Bronchial epithelial cell (primary cell): ENCODE data around the gene IER5. TPM values are rescaled to one million over a fixed set of nuclear protein-coding genes. Genes with fewer than 3 reads are reported as not detected.

Experiments used
- DNase-seq: peaks from one replicate; pipeline ENCODE4 v3.0.0-alpha.2; 2010; ENCODE audit warnings: low read depth
- FAIRE-seq: peaks from 2 replicates; lab custom pipeline; 2011; peaks lifted over from hg19 to GRCh38; lab: Jason Lieb, UNC
- H3K27me3 ChIP-seq: 2 replicates; pipeline ENCODE4 v1.5.1; 2011; ENCODE audit warnings: low read length; ENCODE audit not compliant: control insufficient read depth, insufficient read depth
- H3K36me3 ChIP-seq: 2 replicates; pipeline ENCODE4 v1.5.1; 2011; ENCODE audit warnings: low read length; ENCODE audit not compliant: control insufficient read depth, insufficient read depth
- H3K4me3 ChIP-seq: 2 replicates; pipeline ENCODE4 v1.5.1; 2011; ENCODE audit warnings: mild to moderate bottlenecking, low read depth, low read length, control low read depth
- total RNA-seq: library from RNA; depleted of rRNA; stranded (reverse); fragments of >200 nt; gene quantifications from 2 replicates; pipeline ENCODE4 v1.2.1, GENCODE V29; 2014
- TF ChIP-seq, protein P1 (sequence below): IDR thresholded peaks from 2 replicates; pipeline ENCODE4 v1.5.1; 2011; ENCODE audit warnings: mild to moderate bottlenecking, moderate library complexity, low read length, control low read depth, inconsistent platforms; ENCODE audit not compliant: insufficient read depth, severe bottlenecking

IER5 gene
- total RNA-seq, 1 donor from 2014 or later: 47.7 TPM

- no peaks in the 10 kb centered on the region for H3K27me3 ChIP-seq
These were observed 45.5 kb downstream of the IER5 start for GRCh38 chr1:181133969-181134418.

GRCh38 chr1:181134543-181135436 lies 46.3 kb downstream of the IER5 start:
- FAIRE-seq: no peak
- Histone ChIP-seq H3K36me3 (no peaks in the 10 kb centered on the region), H3K4me3 (no peak overlapping the region), H3K27me3 (no peaks in the 10 kb centered on the region)
- peak; percentile 94 for DNase-seq
- TF ChIP-seq, protein P1, sequence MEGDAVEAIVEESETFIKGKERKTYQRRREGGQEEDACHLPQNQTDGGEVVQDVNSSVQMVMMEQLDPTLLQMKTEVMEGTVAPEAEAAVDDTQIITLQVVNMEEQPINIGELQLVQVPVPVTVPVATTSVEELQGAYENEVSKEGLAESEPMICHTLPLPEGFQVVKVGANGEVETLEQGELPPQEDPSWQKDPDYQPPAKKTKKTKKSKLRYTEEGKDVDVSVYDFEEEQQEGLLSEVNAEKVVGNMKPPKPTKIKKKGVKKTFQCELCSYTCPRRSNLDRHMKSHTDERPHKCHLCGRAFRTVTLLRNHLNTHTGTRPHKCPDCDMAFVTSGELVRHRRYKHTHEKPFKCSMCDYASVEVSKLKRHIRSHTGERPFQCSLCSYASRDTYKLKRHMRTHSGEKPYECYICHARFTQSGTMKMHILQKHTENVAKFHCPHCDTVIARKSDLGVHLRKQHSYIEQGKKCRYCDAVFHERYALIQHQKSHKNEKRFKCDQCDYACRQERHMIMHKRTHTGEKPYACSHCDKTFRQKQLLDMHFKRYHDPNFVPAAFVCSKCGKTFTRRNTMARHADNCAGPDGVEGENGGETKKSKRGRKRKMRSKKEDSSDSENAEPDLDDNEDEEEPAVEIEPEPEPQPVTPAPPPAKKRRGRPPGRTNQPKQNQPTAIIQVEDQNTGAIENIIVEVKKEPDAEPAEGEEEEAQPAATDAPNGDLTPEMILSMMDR: no peak

More at GRCh38 chr1:181133969-181134418, 45.5 kb downstream of the IER5 start:
- no peak overlapping the region for H3K4me3 ChIP-seq
- DNase-seq (no peak), FAIRE-seq (no peak)
- TF ChIP-seq, protein P1: no peak
- H3K36me3 ChIP-seq: no peaks in the 10 kb centered on the region

DNA sequence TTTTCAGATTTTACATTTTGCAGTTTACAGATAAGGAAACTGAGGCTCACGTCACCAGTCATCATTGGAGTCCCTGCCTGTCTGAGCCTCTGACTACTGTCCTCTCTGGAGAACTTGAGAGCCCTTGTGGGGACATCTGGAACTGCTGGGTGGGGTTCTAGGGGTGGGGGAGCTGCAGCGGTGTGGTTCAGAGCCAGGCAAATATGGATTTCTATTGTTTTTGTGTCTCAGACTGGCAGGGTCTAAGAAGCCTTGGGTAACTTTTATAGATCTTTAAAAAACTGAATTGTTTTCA lies 46.9 kb downstream of the IER5 start:
- TF ChIP-seq, protein P1: peak; percentile 19
- no peak overlapping the region for H3K4me3 ChIP-seq

DNA sequence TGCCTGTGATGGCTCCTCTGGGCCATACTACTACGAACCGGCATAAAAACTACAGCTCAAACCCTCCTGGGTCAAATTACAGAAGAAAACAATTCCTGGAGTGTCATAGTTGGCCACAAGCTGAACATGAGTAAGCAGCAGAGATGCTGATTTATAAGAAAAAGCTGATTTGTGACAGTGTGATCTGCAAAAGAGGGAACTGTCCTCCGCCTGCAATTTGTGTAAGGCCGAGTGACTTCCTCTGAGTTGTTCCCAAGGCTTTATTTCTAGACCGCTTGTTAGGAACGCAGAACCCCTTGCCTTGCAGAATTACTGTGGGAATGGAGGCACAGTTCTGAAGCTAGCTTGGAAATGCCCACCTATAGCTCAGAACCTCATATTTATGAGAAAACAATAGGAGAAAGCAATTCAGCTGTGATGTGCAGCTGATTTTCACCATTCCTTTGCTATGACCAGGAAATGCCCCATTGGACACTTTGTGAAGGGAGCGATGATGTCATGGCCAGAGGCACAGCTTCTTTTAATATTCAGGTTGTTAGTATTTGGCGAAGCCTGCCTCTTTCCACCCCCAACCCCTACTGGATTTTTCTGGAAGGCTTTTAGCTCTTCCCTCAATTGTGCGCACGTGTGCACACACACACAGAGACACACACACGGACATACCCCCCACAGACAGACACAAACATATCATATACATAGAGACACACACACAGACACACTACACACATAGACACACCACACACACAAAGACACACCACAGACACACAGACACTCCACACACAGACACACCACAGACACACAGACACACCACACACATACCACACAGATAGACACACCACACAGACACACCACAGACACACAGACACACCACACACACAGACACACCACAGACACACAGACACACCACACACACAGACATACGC lies 47.6 kb downstream of the IER5 start:
- FAIRE-seq (no peak), DNase-seq (peak; percentile 90)
- Histone ChIP-seq H3K27me3 (no peaks in the 10 kb centered on the region), H3K36me3 (no peaks in the 10 kb centered on the region), H3K4me3 (no peak overlapping the region)
- TF ChIP-seq, protein P1: no peak

More for the DNA sequence above, 46.9 kb downstream of the IER5 start:
- FAIRE-seq: no peak
- DNase-seq: no peak
- no peaks in the 10 kb centered on the region for H3K27me3 ChIP-seq
- no peaks in the 10 kb centered on the region for H3K36me3 ChIP-seq

DNA sequence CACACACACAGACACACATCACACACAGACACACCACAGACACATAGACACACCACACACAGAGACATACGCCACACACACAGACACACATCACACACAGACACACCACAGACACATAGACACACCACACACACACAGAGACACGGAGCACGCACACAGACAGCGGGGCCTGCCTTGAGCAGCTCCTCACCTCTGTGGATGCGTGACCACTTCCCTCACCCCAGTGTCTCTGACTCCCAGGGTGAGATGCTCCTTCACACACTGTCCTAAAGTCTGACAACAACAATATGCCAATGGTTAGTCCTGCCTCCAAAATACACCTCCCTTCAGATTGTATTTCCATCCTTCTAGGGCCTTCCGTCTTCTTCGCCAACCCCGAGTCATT lies 48.2 kb downstream of the IER5 start:
- DNase-seq: no peak
- TF ChIP-seq, protein P1: no peak
- Histone ChIP-seq H3K27me3 (no peaks in the 10 kb centered on the region), H3K36me3 (no peaks in the 10 kb centered on the region), H3K4me3 (no peak overlapping the region)
- FAIRE-seq: no peak
